GM21447 (cell line): ENCODE measurements around the gene OR2F1.

Experiments used
- ATAC-seq: cut with Tn5 transposase; IDR thresholded peaks from one replicate; pipeline ENCODE4 v1.9.1; 2021; ENCODE audit not compliant: unreplicated experiment

OR2F1 gene, protein sequence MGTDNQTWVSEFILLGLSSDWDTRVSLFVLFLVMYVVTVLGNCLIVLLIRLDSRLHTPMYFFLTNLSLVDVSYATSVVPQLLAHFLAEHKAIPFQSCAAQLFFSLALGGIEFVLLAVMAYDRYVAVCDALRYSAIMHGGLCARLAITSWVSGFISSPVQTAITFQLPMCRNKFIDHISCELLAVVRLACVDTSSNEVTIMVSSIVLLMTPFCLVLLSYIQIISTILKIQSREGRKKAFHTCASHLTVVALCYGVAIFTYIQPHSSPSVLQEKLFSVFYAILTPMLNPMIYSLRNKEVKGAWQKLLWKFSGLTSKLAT

GRCh38 chr7:143954544-143954943 lies at the start of gene OR2F1:
Gene OR2F1, plus strand, starts transcription at chr7:143954844. Its CDS starts 5,127 bp downstream, at chr7:143959971.
- no peak for ATAC-seq

DNA sequence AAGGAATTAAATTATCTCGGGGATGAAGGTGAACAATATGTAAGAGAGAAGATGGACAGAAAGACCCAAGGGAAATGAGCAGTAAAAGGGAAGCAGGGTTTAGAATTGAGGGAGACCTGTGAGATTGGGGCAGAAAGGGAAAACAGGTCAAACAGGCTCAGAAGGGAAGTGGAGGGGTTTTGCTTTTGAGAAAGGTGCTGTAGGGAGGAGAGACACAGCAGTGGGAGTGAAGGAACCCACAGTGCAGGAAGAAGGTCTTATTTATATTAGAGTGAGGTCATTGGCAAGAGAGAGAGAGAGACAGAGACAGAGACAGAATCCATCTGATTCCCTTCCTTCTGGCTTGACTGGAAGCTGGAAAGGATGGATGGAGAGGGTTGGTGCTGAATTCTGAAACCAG lies 49.1 kb upstream of the OR2F1 start:
- no peak for ATAC-seq

DNA sequence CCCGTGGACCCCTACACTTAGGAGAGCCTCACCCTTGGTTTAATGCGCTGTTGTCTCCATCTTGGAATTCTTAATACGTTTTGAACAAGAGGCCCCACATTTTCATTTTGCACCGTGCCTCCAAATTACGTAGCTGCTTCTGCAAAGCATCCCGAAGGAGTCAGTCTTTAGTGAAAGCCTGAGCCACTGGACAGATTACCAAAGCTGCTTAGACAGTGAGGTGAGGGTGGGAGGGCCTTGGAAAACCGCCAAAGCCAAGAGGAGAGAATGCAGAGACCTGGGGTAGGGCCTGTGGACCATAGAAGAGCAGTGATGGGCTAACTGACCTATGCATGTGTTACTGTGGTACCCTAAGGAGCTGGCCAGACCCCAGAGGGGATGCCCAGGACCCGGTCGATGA lies 48.5 kb upstream of the OR2F1 start:
- no peak for ATAC-seq

DNA sequence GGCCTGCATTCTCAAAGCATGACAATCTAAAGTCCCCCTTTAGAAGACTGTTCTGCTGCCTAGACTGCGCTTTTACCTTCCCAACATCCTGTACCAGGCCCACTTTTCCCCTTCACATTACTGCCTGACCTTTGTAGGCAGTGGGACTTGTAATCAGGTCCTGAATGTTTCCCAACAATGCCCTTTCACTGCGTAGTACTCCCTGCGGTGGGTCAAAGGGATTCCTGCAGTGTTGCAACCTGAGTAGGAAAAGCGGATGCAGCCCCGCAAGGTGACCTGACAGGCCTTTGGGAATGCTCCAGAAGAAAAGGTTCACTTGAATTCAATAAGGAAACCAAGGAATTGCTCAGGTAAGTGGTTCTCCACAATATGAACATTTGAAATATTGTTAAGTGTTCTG lies 47.7 kb upstream of the OR2F1 start:
- no peak for ATAC-seq

- ATAC-seq = no peak
These were observed 46.5 kb upstream of the OR2F1 start for GRCh38 chr7:143908120-143908519.

DNA sequence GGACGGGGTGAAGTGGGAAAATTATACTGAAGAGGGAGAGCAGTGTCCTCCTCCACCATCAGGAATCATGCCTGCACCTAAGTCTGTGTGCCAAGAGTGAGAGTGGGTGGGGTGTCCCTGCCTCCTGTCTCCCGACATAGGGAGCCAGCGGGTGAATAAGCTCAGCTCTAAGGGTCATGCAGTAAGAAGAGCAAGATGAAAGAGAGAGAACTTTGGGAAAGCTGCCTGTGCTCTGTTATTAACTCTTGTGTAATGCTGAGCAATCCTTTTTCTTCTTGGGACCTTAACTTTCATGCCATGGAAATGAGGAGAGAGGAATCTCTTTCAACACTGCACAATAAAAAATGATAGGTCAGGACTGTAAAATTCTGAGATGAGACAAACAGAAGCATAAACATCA lies 44.8 kb upstream of the OR2F1 start:
- no peak for ATAC-seq

GRCh38 chr7:143910473-143911248 lies 44.0 kb upstream of the OR2F1 start:
- no peak for ATAC-seq

DNA sequence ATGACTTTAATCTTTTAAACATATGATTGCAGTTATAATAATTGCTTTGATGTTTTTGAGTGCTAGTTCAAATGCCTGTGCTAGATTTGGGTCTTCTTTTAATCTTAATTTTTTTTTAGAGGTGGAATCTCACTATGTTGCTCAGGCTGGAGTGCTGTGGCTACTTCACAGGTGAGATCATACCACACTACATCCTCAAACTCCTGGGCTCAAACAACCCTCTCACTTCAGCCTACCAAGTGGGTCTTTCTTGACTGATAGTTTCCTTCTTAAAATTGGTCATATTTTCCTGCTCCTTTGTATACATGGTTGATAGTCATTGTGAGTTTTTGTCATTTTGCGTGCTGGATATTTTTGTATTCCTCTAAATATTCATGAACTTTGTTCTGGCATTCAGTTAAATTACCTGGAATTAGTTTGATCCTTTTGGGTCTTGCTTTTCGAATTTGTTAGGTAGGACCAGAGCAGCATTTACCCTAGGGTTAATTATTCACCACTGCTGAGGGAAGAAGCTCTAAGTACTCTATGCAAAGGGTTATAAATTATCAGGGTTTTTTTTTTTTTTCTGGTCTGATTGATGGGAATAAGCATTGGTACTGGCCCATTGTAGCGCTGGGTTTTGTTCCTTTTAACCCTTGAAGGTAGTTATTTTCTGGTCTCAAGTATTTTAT lies 40.6 kb upstream of the OR2F1 start:
- no peak for ATAC-seq

DNA sequence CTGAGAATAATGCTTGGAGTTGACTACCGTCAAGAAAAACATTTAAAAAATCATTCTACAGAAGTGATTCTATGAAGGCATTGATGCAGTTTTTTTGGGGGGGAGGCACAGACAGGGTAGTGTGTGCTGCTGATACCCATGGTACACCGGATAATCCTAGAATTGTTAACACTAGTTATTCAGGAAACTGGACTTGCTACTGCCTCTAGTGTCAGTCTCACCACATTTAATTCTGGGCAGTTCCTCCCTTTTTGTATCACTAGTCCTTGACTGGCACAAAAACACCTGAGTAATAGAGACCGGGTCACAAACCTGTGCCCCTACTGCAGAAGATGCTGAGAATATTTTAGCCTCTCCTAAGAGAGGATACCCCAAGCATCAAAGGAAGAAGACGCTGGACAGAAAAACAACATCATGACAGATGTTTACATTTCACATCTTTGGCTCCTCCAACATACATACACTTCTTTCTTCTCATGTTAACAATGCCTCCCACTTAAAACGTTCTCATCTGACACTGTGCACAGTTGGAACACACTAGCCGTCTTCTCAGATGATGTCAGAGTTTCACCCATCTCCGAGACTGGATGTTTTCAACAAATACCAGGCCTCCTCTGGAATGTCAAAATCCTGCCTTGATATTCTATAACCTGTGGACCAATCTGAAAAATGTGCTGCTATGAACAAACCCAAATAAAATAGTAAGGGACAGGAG lies 39.5 kb upstream of the OR2F1 start:
- ATAC-seq = no peak

DNA sequence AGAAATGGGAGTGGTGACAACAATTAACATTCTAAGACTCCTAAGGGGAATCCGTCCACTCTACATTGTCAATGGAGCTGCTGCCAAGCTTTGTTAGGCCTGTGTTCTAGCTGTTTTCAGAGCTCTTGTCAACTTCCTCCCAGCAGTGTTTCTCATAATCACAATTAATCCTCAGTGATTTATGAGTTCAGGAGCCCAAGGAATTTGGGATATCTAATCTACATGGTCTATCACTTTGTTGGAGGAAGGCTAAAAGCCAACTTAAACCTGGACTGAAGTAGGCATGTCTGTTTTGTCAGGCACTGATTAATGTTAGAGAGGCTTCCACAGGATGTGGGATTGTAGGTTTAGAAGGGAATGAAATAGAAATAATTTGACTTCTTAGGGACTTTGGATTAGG lies 29.8 kb upstream of the OR2F1 start:
- no peak for ATAC-seq

- ATAC-seq = no peak
These were observed 25.3 kb upstream of the OR2F1 start for GRCh38 chr7:143929224-143929920.

DNA sequence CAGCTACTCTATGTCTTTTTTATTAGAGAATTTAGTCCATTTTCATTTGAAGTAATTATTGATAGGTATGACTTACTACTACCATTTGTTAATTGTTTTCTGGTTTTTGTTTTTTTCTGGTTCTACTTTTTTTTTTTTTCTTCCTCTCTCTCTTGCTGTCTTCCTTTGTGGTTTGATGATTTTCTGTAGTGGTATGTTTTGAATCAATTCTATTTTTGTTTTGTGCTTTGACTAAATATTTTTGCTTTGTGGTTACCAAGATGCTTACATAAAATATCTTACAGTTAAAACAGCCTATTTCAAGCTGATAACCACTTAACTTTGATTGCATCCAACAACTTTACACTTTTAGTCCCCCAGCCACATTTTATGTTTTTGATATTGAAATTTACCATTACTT lies 22.9 kb upstream of the OR2F1 start:
- ATAC-seq = no peak

DNA sequence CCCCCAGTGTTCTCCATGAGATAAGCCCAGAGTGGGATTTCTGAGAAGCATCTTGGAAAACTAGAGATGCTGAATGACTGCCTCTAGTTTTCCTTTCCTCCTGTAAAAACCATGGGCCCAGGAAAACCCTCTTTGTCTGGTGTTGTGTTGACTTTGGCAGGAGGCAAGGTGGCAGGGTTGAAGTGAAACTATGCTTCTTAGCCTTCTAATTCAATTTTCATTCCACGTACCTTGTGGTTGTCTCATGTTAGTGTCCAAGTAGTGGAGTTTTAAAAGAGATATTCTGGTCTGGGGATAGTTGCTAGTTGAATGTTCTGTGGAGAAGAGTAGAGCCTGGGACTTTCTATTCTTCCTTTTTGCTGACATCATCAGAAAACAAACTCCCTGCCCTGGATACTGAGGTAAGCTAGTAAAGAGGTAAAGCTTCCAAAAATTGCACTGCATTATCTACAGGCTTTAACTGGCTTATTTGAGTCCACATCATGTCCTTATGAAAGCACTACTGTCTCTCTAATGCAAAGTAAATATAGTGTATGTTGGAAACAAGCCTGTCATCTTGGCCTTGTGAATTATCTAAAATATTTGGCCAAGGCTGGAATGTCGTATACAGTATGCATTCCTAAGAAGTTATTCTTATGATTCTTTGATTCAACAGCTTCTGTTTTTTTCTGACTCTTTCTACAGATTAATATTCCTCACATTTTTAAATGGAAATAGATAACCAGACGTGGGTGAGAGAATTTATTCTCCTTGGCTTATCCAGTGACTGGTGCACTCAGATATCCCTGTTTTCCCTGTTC lies 19.9 kb upstream of the OR2F1 start, which contains the start of gene OR2F2:
Gene OR2F2 (plus strand): TSS at position 708 of the 800 bp plus-strand sequence. CDS start 0 bp downstream, at position 708.
- ATAC-seq = no peak

- no peak for ATAC-seq
These were observed 18.3 kb upstream of the OR2F1 start for GRCh38 chr7:143936087-143937009.

DNA sequence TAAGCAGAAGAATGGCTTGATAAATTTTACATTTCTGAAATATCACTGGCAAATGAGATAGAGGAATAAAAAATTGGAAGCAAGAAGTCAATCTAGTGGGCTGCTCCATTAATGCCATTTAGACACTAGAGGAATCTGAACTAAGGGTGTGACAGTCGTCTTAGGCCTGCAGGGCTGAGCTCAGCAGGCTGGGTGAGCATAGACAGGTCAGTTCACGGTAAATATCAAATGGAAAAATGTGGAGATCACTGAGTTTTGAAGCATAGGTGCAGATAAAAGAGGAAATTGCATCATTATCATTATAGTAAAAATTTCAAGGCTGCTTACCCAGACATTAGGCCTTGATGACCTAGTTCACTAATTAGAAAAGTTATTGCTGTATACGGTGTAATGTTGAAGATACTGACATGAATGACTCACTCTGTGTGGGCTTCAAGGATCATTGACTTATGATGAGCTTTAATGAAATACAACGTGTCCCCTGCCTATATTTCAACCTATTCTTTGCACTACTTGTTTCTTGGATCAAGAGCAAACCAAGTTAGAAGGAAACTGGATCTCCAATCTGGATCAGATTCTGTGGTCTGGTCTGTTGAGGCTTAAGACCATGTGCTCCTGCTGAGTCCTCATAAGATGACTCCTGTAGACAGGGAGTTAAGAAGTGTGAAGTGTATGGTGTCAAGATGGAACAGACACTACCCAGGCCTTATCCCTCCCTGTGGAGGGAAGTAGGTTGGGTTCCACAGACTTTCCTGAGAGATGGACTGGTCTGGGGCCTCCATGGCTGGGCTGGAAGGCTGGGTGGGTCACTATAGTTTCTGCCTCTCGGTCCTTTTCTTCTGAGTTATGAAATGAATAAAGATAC lies 16.0 kb upstream of the OR2F1 start:
- no peak for ATAC-seq

- ATAC-seq = no peak
These were observed 9.2 kb upstream of the OR2F1 start for GRCh38 chr7:143945423-143945822.

GRCh38 chr7:143947111-143947510 lies 7.5 kb upstream of the OR2F1 start:
- no peak for ATAC-seq

DNA sequence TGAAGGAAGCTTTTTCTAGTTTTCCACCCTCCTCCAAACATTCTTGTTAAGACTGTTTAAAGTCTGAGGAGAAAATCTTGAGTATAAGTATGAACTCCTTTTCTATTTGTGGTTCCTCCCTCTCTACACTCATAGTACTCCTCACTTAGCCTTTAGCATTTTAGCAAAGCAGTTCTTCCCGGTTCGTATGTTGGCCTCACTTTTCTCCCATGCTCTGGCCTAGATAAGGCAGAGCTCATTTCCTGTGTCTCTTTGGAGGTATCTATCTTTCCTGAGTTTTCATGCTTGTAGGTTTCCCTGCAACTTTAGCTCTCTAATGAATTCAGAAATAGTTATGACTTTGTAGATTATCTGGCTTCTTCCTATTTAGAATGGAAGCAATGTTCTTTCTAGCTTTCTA lies 5.9 kb upstream of the OR2F1 start:
- ATAC-seq = no peak
